Body of pancreas (tissue), 4 donors: ENCODE measurements around the gene FAM186B.

ENCODE experiments used
- CTCF ChIP-seq, 7 experiments: fragments of 450-650 bp in 4 of 7; fragments of 200-600 bp in 3 of 7; sonication (generic) in 3 of 7; IDR thresholded peaks; one replicate each; pipeline ENCODE4 v1.5.1; 2016 to 2019; ENCODE audit warnings: antibody characterized with exemption in 7 of 7
- POLR2A ChIP-seq, 3 donors: fragments of 450-650 bp; IDR thresholded peaks; one replicate each; pipeline ENCODE4 v1.6.1; 2016; ENCODE audit warnings: antibody characterized with exemption in 3 of 3, mild to moderate bottlenecking in 2 of 3

GRCh38 chr12:49645146-49646039 lies 40.0 kb upstream of the FAM186B start:
- TF ChIP-seq CTCF (IDR thresholded peaks at IDR 0.05) (no peak), POLR2A (IDR thresholded peaks at IDR 0.05) (no peak)
